OCI-LY1 (cell line): ENCODE results near the gene NPC2.

Experiments used
- H2AFZ ChIP-seq: fragments of 200-600 bp; sonication (generic), shearing (Covaris generic); 2 replicates; pipeline ENCODE4 v1.6.0; 2014; ENCODE audit warnings: antibody characterized with exemption, mild to moderate bottlenecking, low read length
- H3F3A ChIP-seq: fragments of 200-600 bp; sonication (generic), shearing (Covaris generic); 2 replicates; pipeline ENCODE4 v1.6.0; 2014; ENCODE audit warnings: mild to moderate bottlenecking, antibody characterized with exemption, low read length, moderate library complexity; ENCODE audit not compliant: insufficient read depth
- H3K27ac ChIP-seq: fragments of 200-600 bp; sonication (generic); 2 replicates; pipeline ENCODE4 v1.5.1; 2014; ENCODE audit warnings: low read length, mixed run types, mild to moderate bottlenecking, low read depth; ENCODE audit not compliant: poor library complexity, severe bottlenecking
- H3K27me3 ChIP-seq: fragments of 200-600 bp; sonication (generic); 2 replicates; pipeline ENCODE4 v1.6.0; 2014; ENCODE audit warnings: antibody characterized with exemption, mild to moderate bottlenecking, low read length, moderate library complexity; ENCODE audit not compliant: insufficient read depth
- H3K36me3 ChIP-seq: fragments of 200-600 bp; sonication (generic); 2 replicates; pipeline ENCODE4 v1.6.1; 2014; ENCODE audit warnings: mild to moderate bottlenecking, antibody characterized with exemption, low read length, moderate library complexity, mixed read lengths; ENCODE audit not compliant: insufficient read depth
- H3K4me1 ChIP-seq: fragments of 200-600 bp; sonication (generic); 2 replicates; pipeline ENCODE4 v1.5.1; 2014; ENCODE audit warnings: mild to moderate bottlenecking, low read length, moderate library complexity; ENCODE audit not compliant: insufficient read depth, severe bottlenecking
- H3K4me2 ChIP-seq: fragments of 200-600 bp; sonication (generic), shearing (Covaris generic); 2 replicates; pipeline ENCODE4 v1.6.1; 2014; ENCODE audit warnings: low read length
- H3K4me3 ChIP-seq: fragments of 200-600 bp; sonication (generic); 2 replicates; pipeline ENCODE4 v1.5.1; 2014; ENCODE audit warnings: low read length, low read depth, mild to moderate bottlenecking, mixed read lengths; ENCODE audit not compliant: poor library complexity, severe bottlenecking
- H3K79me2 ChIP-seq: fragments of 200-600 bp; shearing (Covaris generic); 2 replicates; pipeline ENCODE4 v1.6.1; 2016; ENCODE audit warnings: mixed run types, low read length, mixed read lengths; ENCODE audit not compliant: insufficient read depth
- H3K9ac ChIP-seq: fragments of 200-600 bp; sonication (generic), shearing (Covaris generic); 2 replicates; pipeline ENCODE4 v1.6.1; 2014; ENCODE audit warnings: mild to moderate bottlenecking, low read length, mixed read lengths
- H3K9me2 ChIP-seq: fragments of 200-600 bp; sonication (generic), shearing (Covaris generic); 2 replicates; pipeline ENCODE4 v1.6.1; 2014; ENCODE audit warnings: low read depth, mild to moderate bottlenecking, low read length, mixed read lengths
- H3K9me3 ChIP-seq: fragments of 200-600 bp; shearing (Covaris generic); 2 replicates; pipeline ENCODE4 v1.6.1; 2014; ENCODE audit warnings: low read length, mixed read lengths
- H4K20me1 ChIP-seq: fragments of 200-600 bp; sonication (generic), shearing (Covaris generic); 2 replicates; pipeline ENCODE4 v1.6.0; 2016; ENCODE audit warnings: mild to moderate bottlenecking, low read length; ENCODE audit not compliant: insufficient read depth
- CTCF ChIP-seq: fragments of 200-600 bp; sonication (generic), shearing (Covaris generic); IDR thresholded peaks from 2 replicates; pipeline ENCODE4 v1.5.1; 2017; ENCODE audit warnings: mild to moderate bottlenecking, antibody characterized with exemption, low read length, moderate library complexity, mixed read lengths
- EZH2 ChIP-seq: fragments of 200-600 bp; sonication (generic), shearing (Covaris generic); IDR thresholded peaks from 2 replicates; pipeline ENCODE4 v1.8.0; 2017; ENCODE audit warnings: borderline replicate concordance, mixed run types, mild to moderate bottlenecking, antibody characterized with exemption, low read length, moderate library complexity, mixed read lengths

Gene NPC2

GRCh38 chr14:74472601-74473000 is 20.5 kb downstream of the NPC2 start:
- H3K9me3 ChIP-seq = no peaks in the 10 kb centered on the region
- H3K27ac ChIP-seq = no peak overlapping the region
- no peaks in the 10 kb centered on the region for H3K4me1 ChIP-seq
- no peak overlapping the region for H2AFZ ChIP-seq
- no peak overlapping the region for H3K4me2 ChIP-seq
- H4K20me1 ChIP-seq = no peaks in the 10 kb centered on the region
- H3K27me3 ChIP-seq = no peaks in the 10 kb centered on the region
- H3F3A ChIP-seq = no peaks in the 10 kb centered on the region
- no peaks in the 10 kb centered on the region for H3K36me3 ChIP-seq
- no peaks in the 10 kb centered on the region for H3K9me2 ChIP-seq
- no peak overlapping the region for H3K9ac ChIP-seq
- no peak for TF ChIP-seq EZH2
- no peak for TF ChIP-seq CTCF
- H3K4me3 ChIP-seq = no peak overlapping the region
- H3K79me2 ChIP-seq = no peaks in the 10 kb centered on the region

GRCh38 chr14:74469548-74470518 is 23.3 kb downstream of the NPC2 start:
- H4K20me1 ChIP-seq = no peaks in the 10 kb centered on the region
- H3K9ac ChIP-seq = no peak overlapping the region
- H3K27me3 ChIP-seq = no peaks in the 10 kb centered on the region
- no peak overlapping the region for H3K27ac ChIP-seq
- H2AFZ ChIP-seq = no peak overlapping the region
- no peak for TF ChIP-seq CTCF
- TF ChIP-seq EZH2 = no peak
- H3K36me3 ChIP-seq = no peaks in the 10 kb centered on the region
- no peaks in the 10 kb centered on the region for H3K4me1 ChIP-seq
- H3F3A ChIP-seq = no peaks in the 10 kb centered on the region
- H3K79me2 ChIP-seq = no peaks in the 10 kb centered on the region
- no peak overlapping the region for H3K4me2 ChIP-seq
- no peak overlapping the region for H3K4me3 ChIP-seq
- H3K9me3 ChIP-seq = no peaks in the 10 kb centered on the region
- H3K9me2 ChIP-seq = no peaks in the 10 kb centered on the region

- no peaks in the 10 kb centered on the region for H4K20me1 ChIP-seq
- no peak overlapping the region for H3K9ac ChIP-seq
- H2AFZ ChIP-seq = no peak overlapping the region
- no peaks in the 10 kb centered on the region for H3K9me3 ChIP-seq
- no peaks in the 10 kb centered on the region for H3K36me3 ChIP-seq
- no peak overlapping the region for H3K4me3 ChIP-seq
- no peaks in the 10 kb centered on the region for H3F3A ChIP-seq
- no peaks in the 10 kb centered on the region for H3K27me3 ChIP-seq
- TF ChIP-seq CTCF (no peak), EZH2 (no peak)
- H3K79me2 ChIP-seq = no peaks in the 10 kb centered on the region
- H3K9me2 ChIP-seq = no peaks in the 10 kb centered on the region
- no peaks in the 10 kb centered on the region for H3K4me1 ChIP-seq
- no peak overlapping the region for H3K27ac ChIP-seq
- no peak overlapping the region for H3K4me2 ChIP-seq
Observed at GRCh38 chr14:74468513-74468912, 24.6 kb downstream of the NPC2 start.
